K562 (cell line): ENCODE results near the gene BCAS3. TPM values are rescaled to one million over a fixed set of nuclear protein-coding genes. Genes with fewer than 3 reads are reported as not detected.

Experiments
- ATAC-seq: fragments of 200-7000 bp; cut with Tn5 transposase; 3 replicates; pipeline ENCODE4 v1.9.1; 2020; ENCODE audit warnings: moderate library complexity
- BruUV-seq: library from RNA; stranded (reverse); fragments of 400-500 nt; replicated peaks from 2 replicates; lab custom pipeline; 2021; lab: Mats Ljungman, UMichigan
- CTCF ChIA-PET: fragments of 300-600 bp; formaldehyde crosslinking; extraction: SDS; loops from one replicate; lab custom pipeline; 2021; ENCODE audit warnings: low intra/inter-chr PET ratio; lab: Yijun Ruan, JAX
- POLR2A ChIA-PET: fragments of 300-600, 350-650 bp; sonication (Branson Sonifier 250); formaldehyde crosslinking; extraction: SDS; loops from one replicate; lab custom pipeline; 2021; ENCODE audit warnings: antibody characterized with exemption, inconsistent platforms; lab: Yijun Ruan, JAX
- DNase-seq, 4 experiments: peaks; one replicate each; pipeline versions ENCODE4 v3.0.0 to v3.0.0-alpha.2; 2011 to 2018; ENCODE audit warnings: low spot score in 3 of 4, mixed read lengths in 3 of 4; ENCODE audit errors: extremely low read depth in 1 of 4
- FAIRE-seq: peaks from 2 replicates; lab custom pipeline; 2011; peaks lifted over from hg19 to GRCh38; lab: Jason Lieb, UNC
- H2AFZ ChIP-seq: 2 replicates; pipeline ENCODE4 v1.6.0; 2011; ENCODE audit warnings: low read depth, low read length, control low read depth, inconsistent platforms
- H3K27ac ChIP-seq: fragments of 200-600 bp; 3 replicates; pipeline ENCODE4 v1.8.0; 2011; ENCODE audit warnings: low read depth, mild to moderate bottlenecking, control low read depth, inconsistent platforms, low read length, moderate library complexity, mixed read lengths; ENCODE audit errors: extremely low read depth
- H3K27me3 ChIP-seq, 2 experiments: fragments of 300-600 bp in 1 of 2; 2 replicates in 1 of 2; 3 replicates in 1 of 2; pipeline versions ENCODE4 v1.6.0 to v1.8.0; 2011; ENCODE audit warnings: inconsistent platforms in 2 of 2, low read length in 2 of 2, mild to moderate bottlenecking in 1 of 2, mixed read lengths in 1 of 2, moderate library complexity in 1 of 2; ENCODE audit not compliant: control insufficient read depth in 2 of 2, insufficient read depth in 2 of 2
- H3K36me3 ChIP-seq: fragments of 300-600 bp; 3 replicates; pipeline ENCODE4 v1.8.0; 2011; ENCODE audit warnings: mild to moderate bottlenecking, low read length, inconsistent platforms; ENCODE audit not compliant: control insufficient read depth, insufficient read depth
- H3K4me1 ChIP-seq, 2 experiments: fragments of 200-600 bp in 1 of 2; replicated peaks in 1 of 2; 2 replicates in 1 of 2; 3 replicates in 1 of 2; pipeline versions ENCODE4 v1.5.1 to v1.8.0; 2011; ENCODE audit warnings: inconsistent platforms in 2 of 2, low read length in 2 of 2, mild to moderate bottlenecking in 1 of 2, mixed read lengths in 1 of 2, moderate library complexity in 1 of 2; ENCODE audit not compliant: control insufficient read depth in 2 of 2, insufficient read depth in 2 of 2
- H3K4me2 ChIP-seq: 2 replicates; pipeline ENCODE4 v1.6.1; 2011; ENCODE audit warnings: low read length, control low read depth, inconsistent platforms, mixed read lengths; ENCODE audit not compliant: insufficient read depth
- H3K4me3 ChIP-seq: fragments of 200-600 bp; sonication (generic), shearing (Covaris generic); 2 replicates; pipeline ENCODE4 v1.5.1; 2016; ENCODE audit warnings: control low read depth, inconsistent platforms
- H3K79me2 ChIP-seq: fragments of 200-600 bp; 3 replicates; pipeline ENCODE4 v1.8.0; 2011; ENCODE audit warnings: low read length, inconsistent platforms; ENCODE audit not compliant: control insufficient read depth, insufficient read depth
- H3K9ac ChIP-seq, 2 experiments: 2 replicates each; pipeline versions ENCODE4 v1.6.0 to v1.6.1; 2011; ENCODE audit warnings: low read depth in 2 of 2, low read length in 2 of 2, control low read depth in 1 of 2, inconsistent platforms in 1 of 2, mild to moderate bottlenecking in 1 of 2, mixed read lengths in 1 of 2; ENCODE audit not compliant: insufficient read depth in 1 of 2
- H3K9me1 ChIP-seq: one replicate; pipeline ENCODE4 v1.6.0; 2011; ENCODE audit warnings: inconsistent platforms, mild to moderate bottlenecking, low read length, moderate library complexity; ENCODE audit not compliant: control insufficient read depth, insufficient read depth
- H3K9me3 ChIP-seq: replicated peaks from 2 replicates; pipeline ENCODE4 v1.5.1; 2011; ENCODE audit warnings: low read depth, low read length, inconsistent platforms; ENCODE audit not compliant: control insufficient read depth, insufficient read depth
- H4K20me1 ChIP-seq: replicated peaks from 2 replicates; pipeline ENCODE4 v1.6.1; 2011; ENCODE audit warnings: low read length, inconsistent platforms, mixed read lengths; ENCODE audit not compliant: control insufficient read depth, insufficient read depth
- BCLAF1 ChIP-seq, 2 experiments: fragments of 450-650 bp in 1 of 2; IDR thresholded peaks; 2 replicates each; pipeline ENCODE4 v1.6.1; 2011 to 2017; ENCODE audit warnings: low read depth in 2 of 2, antibody characterized with exemption in 1 of 2, borderline replicate concordance in 1 of 2, low read length in 1 of 2, mild to moderate bottlenecking in 1 of 2, mixed read lengths in 1 of 2; ENCODE audit not compliant: control insufficient read depth in 1 of 2
- CREBBP ChIP-seq: IDR thresholded peaks from one replicate; pipeline ENCODE4 v1.6.1; 2012; ENCODE audit warnings: low read depth, mild to moderate bottlenecking, control low read depth, inconsistent platforms, low read length
- GMEB1 ChIP-seq: fragments of 250-450 bp; sonication (Bioruptor Pico); IDR thresholded peaks from 2 replicates; pipeline ENCODE4 v1.4.0; 2020; ENCODE audit warnings: mild to moderate bottlenecking
- ZBTB11 ChIP-seq, 3 experiments: fragments of 200-800 bp in 1 of 3; fragments of 250-450 bp in 1 of 3; fragments of 450-650 bp in 1 of 3; sonication (Bioruptor Pico) in 1 of 3; sonication (Bioruptor generic) in 1 of 3; formaldehyde crosslinking in 1 of 3; IDR thresholded peaks; 2 replicates each; pipeline versions ENCODE4 v1.6.1 to v1.8.0; 2016 to 2022; ENCODE audit warnings: mild to moderate bottlenecking in 2 of 3, missing genetic modification characterization in 2 of 3, missing compliant biosample characterization in 1 of 3, moderate library complexity in 1 of 3
- WGBS: fragments of 100-300 bp; shearing (Covaris generic); methylation state at CpG from one replicate; pipeline ENCODE4 v1.1.6; 2016; ENCODE audit warnings: low coverage, mixed read lengths; ENCODE audit not compliant: insufficient coverage; ENCODE audit errors: missing lambda C conversion rate; 5-methylcytosine and 5-hydroxymethylcytosine counted together
- in situ Hi-C: fragments of 300-500 bp; cut with MboI; formaldehyde crosslinking; loops from 4 replicates; pipeline ENCODE4 v1.15.0; 2018; ENCODE audit warnings: inconsistent platforms, mixed read lengths
- intact Hi-C: fragments of 100-400 bp; cut with micrococcal nuclease; formaldehyde crosslinking; loops from 2 replicates; pipeline ENCODE4 v1.14.2; 2022
- polyA plus RNA-seq, 8 experiments: library from polyadenylated mRNA; depleted of rRNA in 4 of 8; stranded (reverse) in 5 of 8; unstranded in 3 of 8; fragments of >200 nt; fragmentation: Nextera tagmentation in 2 of 8; fragmentation: Illumina TruSeq in 1 of 8; extraction: Ambion mirVana in 2 of 8; extraction: Trizol in 1 of 8; gene quantifications; 2 replicates each; pipeline versions ENCODE4 v1.2.1 to v1.2.3, GENCODE V29; 2011 to 2014; ENCODE audit warnings: inconsistent platforms in 1 of 8, missing spikeins in 1 of 8
- total RNA-seq, 7 experiments: library from RNA; depleted of rRNA in 6 of 7; stranded (reverse); fragments of >200 nt in 6 of 7; fragmentation: Illumina TruSeq in 2 of 7; extraction: Trizol in 2 of 7; gene quantifications; 2 replicates each; pipeline versions ENCODE4 v1.2.1 to v1.2.3, GENCODE V29; 2011 to 2021; ENCODE audit warnings: low replicate concordance in 1 of 7

Gene BCAS3
- total and polyA plus RNA-seq, 9 of the 15 experiments (the other 6 are each of a cell fraction or from before 2014, with no cell fraction given) = 1.9 to 5.5 (median 3.5) TPM

GRCh38 chr17:61218438-61218837 is 540.8 kb downstream of the BCAS3 start:
- DNase-seq (no peak), FAIRE-seq (no peak), ATAC-seq (no peak)
- H3K4me1 ChIP-seq = no peaks in the 10 kb centered on the region
- H3K4me3 ChIP-seq = no peak overlapping the region
- H3K36me3 ChIP-seq = no peaks in the 10 kb centered on the region
- H3K27ac ChIP-seq = no peak overlapping the region
- no peak overlapping the region for H3K4me2 ChIP-seq
- TF ChIP-seq BCLAF1 (IDR thresholded peaks at IDR 0.05; ENCODE audit: borderline replicate concordance in 1 of 2, control insufficient read depth in 1 of 2, low read depth in 2 of 2, low read length in 1 of 2) = peak in 1 of 2 experiments; percentile 36; a peak in 1 of 4 replicates
- TF ChIP-seq CREBBP = no peak
- no peak for TF ChIP-seq GMEB1
- peak in 1 of 3 experiments; percentile 27; a peak in 1 of 6 replicates for TF ChIP-seq ZBTB11 (CRISPR knock-in tag; IDR thresholded peaks at IDR 0.05)
- no peaks in the 10 kb centered on the region for H3K79me2 ChIP-seq
- H3K9ac ChIP-seq = no peak overlapping the region
- intact Hi-C loops (no loop called here), in situ Hi-C loops (no loop called here)
- no TSS peak for BruUV-seq
- ChIA-PET CTCF (no interaction called here), POLR2A (interaction anchor here (0.8 to 1.2 kb wide), 2 partner anchors 13 to 44 kb away, joined by 3 to 4 read pairs; no protein-coding TSS in a partner anchor)
- peaks cover 2 to 11% of the 10 kb centered on the region in 2 experiments; a peak in 1 of 5 replicates for H3K27me3 ChIP-seq
- no peaks in the 10 kb centered on the region for H4K20me1 ChIP-seq
- H2AFZ ChIP-seq = no peak overlapping the region
- no peaks in the 10 kb centered on the region for H3K9me1 ChIP-seq
- 0% methylated on average over 1 of the region's 1 CpG for WGBS
- no peaks in the 10 kb centered on the region for H3K9me3 ChIP-seq
